ENCODE data around the gene SNCB. TPM values are rescaled to one million over a fixed set of nuclear protein-coding genes. Genes with fewer than 3 reads are reported as not detected.
A peak's percentile ranks its signal among the peaks of the same experiment; 100 is the strongest.

SNCB gene
- polyA plus RNA-seq, 3 donors = 0.43 TPM; not detected in 2

DNA sequence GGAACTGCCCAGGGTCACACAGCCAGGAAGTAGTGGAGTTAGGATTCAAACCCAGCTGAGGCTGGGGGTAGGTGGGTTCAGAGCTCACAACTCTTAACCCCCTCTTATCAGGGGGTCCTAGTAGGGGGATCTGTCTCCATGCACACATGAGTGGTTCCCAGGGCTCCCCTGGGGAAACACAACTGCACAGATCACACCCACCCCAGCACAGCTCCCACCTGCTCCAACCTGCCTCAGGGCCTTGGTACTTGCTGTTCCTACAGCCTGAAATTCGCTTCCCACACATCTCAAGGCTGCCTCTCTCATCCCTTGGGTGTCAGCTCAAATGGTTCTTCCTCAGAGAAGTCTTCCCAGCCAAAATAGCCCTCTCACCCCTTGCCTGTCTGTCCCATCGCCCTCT, 4.8 kb downstream of the SNCB start:
- no peak for DNase-seq

GRCh38 chr5:176624938-176625337, 5.4 kb downstream of the SNCB start:
- DNase-seq = no peak

GRCh38 chr5:176624142-176624541, 6.2 kb downstream of the SNCB start:
- no peak for DNase-seq

- DNase-seq = no peak
Observed at GRCh38 chr5:176621661-176622079, 8.7 kb downstream of the SNCB start.

GRCh38 chr5:176620333-176620981, 9.9 kb downstream of the SNCB start:
- DNase-seq = no peak

GRCh38 chr5:176619569-176620332, 10.6 kb downstream of the SNCB start:
- no peak for DNase-seq

- DNase-seq = peak; percentile 68
Observed at GRCh38 chr5:176619203-176619568, 11.1 kb downstream of the SNCB start.

DNA sequence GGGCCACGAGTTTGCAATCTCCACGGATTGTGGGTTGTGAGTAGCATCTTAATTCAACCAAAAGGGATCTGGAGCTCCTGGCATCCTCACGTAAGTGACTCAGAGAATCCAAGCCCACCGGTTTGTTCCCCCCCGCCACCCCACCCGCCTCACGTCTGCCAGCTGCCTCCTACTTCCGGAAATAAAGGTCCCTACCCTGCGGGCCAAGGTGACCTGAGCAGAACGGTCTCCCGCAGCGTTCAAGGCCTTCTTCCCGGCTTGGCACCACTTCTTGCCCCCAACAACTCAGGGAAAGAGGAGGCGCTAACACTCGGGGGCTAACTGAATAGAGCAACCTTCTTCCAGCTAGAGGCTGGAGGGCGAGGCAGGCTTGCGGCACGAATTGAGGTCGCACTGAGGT, 11.6 kb downstream of the SNCB start:
- DNase-seq = no peak

DNA sequence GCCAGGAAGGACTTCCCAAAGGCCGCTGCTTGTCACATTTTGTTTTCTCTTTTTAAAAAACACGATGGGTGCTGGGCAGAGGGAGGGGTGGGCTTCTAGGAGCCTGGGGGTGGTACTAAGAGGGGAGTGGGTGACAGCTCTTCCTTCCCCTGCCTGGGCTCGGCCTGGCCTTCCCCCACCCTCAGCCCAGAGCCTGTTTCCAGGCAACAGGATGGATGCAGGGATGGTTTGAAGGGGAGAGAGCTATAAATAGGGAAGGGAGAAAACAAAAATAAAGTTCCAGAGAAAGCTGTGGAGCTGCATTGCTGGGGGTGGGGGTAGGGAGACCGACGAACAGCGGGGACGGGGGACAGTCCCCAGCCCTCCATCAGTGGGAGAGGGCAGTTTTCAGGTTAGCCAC, 13.8 kb downstream of the SNCB start:
- DNase-seq = no peak

- DNase-seq = no peak
Observed at GRCh38 chr5:176614805-176615478, 15.4 kb downstream of the SNCB start.

- no peak for DNase-seq
Observed at GRCh38 chr5:176612855-176613254, 17.5 kb downstream of the SNCB start.

DNA sequence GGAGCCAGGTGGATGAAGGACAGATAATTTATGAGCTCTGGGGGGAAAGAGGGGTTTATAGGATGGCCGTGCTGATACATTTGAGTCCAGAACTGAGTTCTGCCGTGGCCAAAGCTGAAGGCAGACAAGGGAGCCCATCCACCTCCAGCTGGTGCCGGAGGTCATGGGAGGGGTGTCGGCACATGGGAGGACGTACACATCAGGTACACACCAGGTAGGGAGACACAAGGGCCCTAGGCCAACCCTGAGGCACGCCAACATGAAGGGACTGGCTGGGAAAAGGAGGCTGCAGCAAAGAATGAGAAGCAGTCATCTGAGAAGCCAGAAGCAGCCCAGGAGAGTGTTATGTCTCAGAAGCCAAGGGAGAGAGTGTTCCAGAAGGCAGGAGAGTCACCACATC, 18.3 kb downstream of the SNCB start:
- no peak for DNase-seq

DNA sequence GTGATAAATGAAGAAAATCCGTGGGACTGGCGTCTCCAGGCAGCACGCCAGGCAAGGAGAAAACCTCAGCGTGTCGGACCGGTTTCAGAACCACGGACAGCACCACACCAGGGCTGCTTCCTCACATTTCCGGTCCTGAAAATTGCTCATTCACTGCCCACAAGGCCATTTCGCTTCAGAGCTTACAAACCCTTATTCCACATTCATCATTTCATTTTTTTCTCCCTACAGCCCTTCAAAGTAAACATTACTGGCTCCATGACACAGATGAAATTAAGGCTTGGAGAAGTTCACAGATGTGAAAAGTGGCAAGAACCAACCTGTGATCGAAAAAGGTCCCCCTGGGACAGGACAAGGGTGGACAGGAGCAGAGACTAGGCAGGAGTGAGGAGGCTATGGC, 18.9 kb downstream of the SNCB start:
- DNase-seq = peak; percentile 85

DNA sequence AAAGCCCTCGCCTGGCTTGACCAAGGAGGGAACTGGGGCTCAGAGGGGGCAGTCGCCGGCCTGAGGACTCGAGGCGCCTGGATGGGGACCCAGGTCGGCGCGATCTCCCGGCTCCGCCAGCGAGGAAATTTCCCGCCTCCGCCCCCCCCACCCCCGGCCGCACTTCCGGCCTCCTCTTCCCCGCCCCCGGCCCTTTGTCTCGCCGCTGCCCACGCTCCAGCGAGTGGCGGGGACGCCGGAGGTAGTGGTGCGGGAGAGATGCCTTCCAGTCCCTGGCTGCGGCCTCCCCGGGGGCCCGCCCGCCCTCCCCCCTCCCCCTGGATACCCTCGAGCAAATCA, 19.9 kb downstream of the SNCB start:
- no peak for DNase-seq

DNA sequence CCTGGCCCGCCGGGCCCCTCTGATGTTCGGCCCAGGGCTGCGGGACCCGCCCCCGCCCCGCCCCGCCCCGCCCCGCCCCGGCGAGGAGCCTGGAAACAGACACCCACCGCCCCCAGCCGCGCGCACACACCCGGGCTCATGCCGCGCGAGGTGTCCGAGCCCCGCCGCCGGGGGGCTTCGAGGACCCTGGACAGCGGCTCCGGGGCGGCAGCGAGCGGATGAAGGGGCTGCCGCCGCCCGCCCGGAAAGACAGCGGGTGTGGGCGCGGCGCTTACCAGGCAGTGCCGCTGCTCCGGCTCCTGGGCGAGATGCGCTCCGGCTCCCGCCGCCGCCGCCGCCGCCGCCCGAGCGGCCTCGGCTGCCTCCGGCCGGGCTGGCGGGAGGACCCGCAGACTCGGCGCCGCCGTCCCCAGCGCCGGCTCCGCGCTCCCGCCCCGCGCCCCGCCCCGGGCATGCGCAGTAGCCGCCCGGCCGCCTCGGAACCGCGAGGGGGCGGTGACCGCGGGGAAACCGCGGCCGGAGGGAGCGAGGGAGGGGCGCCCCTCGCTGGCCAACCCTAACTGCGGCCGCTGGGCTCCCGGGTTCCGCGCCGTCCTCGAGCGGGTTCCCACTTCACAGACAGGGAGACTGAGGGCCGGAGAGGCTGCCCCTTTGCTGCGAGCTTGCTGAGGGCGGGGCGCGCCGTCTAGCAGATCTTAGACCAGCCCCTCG, 20.5 kb downstream of the SNCB start, which contains the start of gene GPRIN1:
GPRIN1 (minus strand) TSS at position 433 of the 711 bp plus-strand sequence. CDS start 10,322 bp downstream, outside the sequence.
- peak; percentile 71 for DNase-seq

- DNase-seq = no peak
Observed at GRCh38 chr5:176608937-176609723, 21.2 kb downstream of the SNCB start.

- DNase-seq = no peak
Observed at GRCh38 chr5:176608142-176608705, 22.1 kb downstream of the SNCB start.

GRCh38 chr5:176606875-176607274, 23.5 kb downstream of the SNCB start:
- no peak for DNase-seq

DNA sequence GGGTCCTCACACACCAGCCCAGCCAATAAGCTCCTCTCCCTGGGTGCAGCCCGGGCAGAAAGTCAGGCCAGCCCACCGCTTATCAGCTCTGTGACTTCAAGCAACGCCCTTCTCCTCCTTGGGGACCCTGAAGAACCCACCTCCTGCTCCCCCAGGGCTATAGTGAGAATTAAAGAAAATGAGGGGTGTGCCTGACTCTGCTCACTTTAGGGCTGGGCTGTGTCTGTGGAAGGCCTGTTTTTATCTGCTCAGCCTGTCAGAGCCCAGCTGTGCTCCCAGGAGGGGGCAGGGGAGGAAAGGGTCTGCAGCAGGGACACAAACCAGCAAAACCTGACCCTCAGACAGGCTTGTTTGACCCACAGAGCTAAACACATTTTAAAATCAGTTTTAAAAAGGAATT, 24.3 kb downstream of the SNCB start:
- DNase-seq = no peak

GRCh38 chr5:176603091-176603490, 27.2 kb downstream of the SNCB start:
- no peak for DNase-seq

DNA sequence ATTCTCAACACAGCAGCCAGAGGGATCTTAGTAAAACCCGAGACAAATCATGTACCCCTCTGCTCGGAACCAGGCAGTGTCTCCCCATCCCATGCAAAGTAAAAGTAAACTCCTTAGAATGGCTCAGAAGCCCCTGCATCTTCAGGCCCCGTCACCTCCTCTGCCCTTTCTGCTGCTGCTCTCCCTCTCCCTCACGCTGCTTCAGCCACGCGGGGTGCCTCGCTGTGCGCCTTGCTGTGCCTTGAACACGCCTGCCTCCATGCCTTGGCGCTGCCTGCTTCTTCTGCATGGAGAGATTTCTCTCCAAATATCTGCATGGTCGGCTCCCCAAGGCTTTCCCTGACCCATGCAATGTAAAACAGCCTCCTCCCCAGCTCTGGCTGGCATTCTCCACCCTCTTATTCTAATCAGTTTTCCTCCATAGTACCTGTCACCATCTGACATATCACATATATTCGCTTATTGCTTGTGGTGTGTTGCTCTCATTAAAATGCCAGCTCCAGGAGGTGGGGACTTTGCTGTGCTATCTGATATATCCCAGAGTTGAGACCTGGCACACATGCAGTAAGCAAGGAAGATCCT, 28.3 kb downstream of the SNCB start:
- no peak for DNase-seq

Data from renal pelvis (tissue), 4 donors.